HG03280 (cell line): ENCODE data around the gene FOXA3.

Source experiments
- ATAC-seq: cut with Tn5 transposase; IDR thresholded peaks from one replicate; pipeline ENCODE4 v1.9.1; 2021; ENCODE audit warnings: mild to moderate bottlenecking, moderate library complexity; ENCODE audit not compliant: unreplicated experiment

The FOXA3 gene

DNA sequence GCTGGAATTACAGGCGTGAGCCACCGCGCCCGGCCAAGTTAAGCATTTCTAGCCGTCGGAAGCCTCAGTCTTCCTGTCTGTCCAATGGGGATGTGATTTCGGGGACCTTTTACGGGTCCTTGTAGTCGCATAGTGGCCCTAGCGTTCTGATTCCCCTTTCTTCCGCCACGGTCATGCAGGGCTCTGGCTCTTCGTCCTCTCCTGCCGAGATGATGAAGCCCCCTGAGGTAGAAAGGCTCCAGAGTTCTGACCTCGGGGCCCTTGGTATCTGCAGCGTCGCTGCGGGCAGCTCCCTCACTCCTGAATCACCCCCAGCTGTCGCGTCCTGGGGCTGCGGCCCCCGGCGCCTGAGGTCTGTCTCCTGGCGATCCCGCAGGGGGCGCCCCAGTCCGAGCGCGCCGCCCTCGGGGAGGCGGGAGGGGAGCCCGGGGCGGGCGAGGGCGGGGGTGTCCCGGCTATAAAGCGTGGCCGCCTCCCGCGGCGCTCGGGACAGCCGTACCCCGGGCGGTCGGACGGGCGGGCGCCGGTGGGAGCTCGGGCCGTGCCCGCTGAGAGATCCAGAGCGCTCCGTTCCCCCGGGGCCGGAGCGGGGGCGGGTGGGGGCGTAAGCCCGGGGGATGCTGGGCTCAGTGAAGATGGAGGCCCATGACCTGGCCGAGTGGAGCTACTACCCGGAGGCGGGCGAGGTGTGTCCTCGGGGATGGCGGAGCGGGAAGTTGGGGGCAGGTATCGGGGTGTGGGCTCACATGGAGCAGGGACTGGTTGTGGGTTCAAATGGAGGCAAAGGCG lies at the start of gene FOXA3:
Gene FOXA3 (plus strand): TSS at position 487 of the 789 bp plus-strand sequence. CDS start 131 bp downstream, at position 618.
- peak; percentile 40 for ATAC-seq

DNA sequence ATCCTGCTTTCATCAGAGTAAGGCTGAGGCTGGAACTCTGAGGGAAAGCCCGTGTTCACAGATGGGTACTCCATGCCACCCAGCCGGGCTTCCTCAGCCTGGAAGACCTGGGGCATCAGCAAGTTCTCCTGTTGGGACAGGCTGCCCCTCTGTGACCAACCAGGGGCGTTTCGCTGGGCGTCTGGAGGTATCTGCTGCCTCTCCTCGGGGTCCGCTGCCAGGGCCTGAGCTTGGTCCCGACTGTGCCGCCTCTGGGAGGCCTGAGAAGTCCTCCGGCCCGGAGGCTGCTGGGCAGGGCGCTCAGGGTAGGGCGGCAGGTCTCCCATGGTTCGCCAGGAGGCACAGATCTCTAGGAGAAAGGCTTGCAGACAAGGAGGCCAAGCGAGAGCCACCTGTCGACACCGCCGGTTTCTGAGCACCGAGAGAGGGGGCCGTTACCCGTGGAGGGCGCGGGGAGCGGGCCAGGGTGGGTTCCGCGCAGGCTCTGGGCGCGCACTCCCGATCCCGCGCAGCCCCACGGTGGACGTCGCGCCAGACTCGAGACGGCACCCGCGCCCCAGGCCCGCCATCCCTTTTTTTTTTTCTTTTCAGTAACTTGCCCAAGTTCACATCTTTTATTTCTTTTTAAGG lies 49.2 kb upstream of the FOXA3 start, which contains the start of gene RSPH6A:
Gene RSPH6A (minus strand): TSS at position 458 of the 630 bp plus-strand sequence. CDS start 132 bp downstream, at position 326.
- no peak for ATAC-seq

DNA sequence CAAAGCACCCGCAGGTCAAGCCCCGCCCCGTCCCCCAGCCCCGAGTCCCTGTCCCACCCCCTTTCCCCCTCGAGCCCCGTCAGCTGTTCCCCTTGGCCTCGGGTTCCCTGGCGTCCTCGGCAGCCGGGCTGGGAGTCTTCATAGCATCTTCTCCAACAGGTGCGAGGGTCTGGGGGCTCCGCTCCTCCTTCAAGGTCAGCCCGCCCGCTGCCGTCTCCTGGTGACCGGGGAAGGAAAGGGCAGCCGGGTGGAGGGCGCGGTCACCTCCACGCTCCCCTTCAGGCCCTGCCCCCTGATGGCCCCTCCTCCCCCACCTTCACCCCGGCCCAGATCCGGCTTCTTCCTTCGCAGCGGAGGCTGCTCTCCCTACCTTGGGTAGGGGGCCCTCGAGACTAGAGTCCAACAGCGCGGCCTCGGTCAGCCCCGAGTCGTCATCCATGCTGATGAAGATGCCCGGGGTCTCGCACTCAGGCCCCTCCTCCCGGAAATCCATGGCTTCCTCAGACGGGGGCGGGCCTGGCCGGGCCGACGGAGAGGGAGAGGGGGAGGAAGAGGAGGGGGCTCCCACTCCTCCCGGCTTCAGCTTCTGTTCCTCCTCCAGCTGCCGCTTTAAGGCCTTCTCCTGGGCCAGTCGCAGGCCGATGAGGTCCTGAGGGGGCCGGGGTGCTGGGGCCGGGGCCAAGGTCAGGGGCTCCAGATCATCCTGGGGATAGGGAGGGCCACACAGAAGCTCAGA lies 48.5 kb upstream of the FOXA3 start:
- ATAC-seq: no peak

DNA sequence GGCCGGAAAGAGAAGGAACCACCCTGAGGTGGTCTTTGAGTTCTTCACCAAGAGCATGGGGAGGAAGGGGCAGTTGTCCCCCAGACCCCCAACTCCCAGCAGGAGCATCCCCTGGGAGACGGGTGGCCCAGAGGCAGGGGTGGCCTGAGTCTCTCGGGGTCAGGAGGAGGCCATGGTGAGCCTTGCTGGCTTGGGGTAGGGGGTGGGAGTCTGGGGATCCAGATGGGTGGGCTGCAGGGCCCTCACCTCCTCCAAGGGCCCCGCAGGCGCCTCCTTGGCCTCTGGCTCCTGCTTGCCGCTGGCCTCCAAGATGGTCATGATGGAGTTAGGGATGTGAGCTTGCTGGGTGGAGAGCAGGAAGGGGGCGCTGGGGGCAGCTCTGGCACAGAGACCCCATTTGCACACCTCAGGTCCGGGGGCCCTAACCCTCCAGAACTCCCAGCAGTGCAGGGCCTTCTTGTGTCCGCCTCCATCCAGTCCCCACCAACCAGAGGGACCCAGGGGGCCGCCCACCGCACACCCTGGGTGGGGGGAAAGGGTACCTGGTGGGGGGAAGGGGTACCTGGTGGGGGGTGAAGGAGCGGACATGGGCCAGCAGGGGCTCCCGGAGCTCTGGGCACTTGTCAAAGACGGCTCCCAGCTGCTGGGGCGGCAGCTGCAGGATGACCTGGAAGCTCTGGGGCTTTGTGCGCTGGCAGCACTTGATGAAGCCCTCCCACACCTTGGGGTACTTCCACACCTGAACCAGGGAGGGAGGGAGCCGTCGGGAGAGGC lies 47.7 kb upstream of the FOXA3 start:
- ATAC-seq: no peak

DNA sequence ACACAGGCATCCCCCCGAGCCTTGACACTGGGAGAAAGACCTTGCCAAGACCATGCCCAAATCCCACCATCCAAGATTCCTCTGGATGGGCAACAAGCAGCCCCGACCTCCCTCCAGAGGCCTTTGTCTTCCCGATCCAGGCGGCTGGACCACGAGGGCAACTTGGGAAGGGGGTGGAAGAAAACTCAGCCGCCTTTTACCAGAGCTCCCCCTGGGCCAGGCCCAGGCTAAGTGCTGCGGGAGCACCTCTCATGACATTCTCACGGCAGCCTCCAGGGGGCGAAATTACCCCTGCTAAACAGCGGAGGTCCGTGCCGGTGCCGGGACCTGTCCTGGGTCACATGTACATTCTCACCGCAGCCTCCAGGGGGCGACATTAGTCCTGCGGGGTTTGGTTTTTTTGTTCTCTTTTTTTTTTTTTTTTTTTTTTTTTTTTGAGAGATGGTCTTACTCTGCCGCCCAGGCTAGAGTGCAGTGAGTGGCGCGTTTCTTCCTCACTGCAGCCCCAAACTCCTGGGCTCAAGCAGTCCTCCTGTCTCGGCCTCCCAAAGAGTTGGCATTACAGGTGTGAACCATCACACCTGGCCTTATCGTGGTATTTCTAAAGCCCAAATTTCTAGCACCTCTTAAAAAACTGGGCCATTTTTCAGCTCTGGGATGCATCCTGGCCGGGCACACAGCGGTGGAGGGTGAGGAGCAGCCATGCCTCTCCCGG lies 47.0 kb upstream of the FOXA3 start:
- ATAC-seq: peak; percentile 87

DNA sequence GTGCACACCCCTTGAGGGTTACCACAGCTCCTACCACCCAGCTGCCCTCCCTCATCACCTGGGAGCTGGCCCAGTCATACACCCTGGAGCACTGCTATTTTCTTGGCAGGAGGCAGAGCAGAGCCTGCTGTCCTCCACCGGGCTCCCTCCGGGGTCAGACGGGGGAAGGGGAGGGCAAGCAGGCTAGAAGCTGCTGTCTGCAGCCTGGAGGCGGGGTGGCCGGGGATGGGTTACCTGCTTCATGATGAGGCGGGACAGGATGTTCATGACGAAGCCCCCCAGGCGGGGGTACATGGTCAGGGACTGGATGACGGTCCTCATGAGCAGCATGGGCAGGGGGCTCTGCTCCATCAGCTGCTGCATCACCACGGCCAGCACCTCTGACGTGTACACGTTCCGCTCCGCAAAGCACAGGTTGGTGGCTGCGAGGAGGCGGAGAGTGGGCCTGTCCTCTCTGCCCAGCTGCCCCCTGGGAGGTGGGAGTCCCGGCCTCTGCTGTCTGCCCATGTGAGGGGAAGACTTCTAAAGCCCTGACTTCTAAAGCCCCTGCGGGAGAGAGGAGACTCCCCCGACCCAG lies 46.3 kb upstream of the FOXA3 start:
- no peak for ATAC-seq

DNA sequence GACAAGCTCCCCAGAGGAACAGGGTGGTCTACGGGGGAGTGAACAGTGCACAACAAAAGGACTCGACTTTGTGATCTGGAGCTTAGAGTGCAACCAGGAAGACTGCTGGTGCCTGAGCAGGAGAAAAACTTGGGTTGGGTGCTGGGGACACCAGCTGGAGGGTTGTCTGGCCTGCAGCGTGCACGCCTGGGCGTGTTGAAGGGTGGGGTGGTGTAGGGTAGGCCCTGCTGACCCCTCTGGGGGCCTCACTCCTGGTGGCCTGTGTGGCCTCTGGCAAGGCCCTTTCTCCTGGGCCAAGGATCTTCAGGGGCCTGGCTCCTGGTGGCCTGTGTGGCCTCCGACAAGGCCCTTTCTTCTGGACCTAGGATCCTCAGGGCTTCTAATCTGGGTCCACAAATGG lies 44.4 kb upstream of the FOXA3 start:
- ATAC-seq: no peak

DNA sequence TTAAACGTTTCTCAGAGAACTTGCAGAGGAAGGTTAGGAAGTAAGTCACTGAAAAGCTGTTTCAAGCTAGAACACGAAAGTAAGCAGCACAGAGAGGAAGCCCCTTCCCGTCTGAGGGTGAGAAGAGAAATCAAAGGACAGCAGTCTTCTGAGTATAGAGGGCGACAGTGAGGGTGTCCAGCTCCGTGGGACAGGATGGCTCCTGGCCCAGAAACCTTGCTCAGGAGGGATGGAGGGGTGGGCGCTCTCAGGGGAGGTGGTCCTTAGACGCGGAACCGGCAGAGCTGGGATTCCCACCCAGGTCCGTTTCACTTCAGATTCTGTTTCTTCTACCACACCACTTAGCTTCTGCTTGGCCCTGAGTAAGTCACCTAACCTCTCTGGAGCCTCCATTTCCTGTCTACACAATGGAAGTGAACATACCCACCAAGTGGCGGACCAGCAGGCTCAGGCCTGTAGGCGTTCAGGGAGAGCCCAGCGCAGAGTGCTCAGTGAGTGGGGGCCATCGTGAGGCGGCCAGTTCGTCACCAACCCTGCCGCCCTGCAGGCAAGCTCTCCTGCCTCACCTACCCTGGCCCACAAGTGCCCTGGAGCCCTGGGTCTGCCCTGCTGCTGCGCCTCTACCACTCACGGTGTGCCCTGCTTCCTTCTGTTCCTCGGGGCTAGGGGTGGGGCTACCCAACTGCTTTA lies 43.6 kb upstream of the FOXA3 start:
- ATAC-seq: no peak

DNA sequence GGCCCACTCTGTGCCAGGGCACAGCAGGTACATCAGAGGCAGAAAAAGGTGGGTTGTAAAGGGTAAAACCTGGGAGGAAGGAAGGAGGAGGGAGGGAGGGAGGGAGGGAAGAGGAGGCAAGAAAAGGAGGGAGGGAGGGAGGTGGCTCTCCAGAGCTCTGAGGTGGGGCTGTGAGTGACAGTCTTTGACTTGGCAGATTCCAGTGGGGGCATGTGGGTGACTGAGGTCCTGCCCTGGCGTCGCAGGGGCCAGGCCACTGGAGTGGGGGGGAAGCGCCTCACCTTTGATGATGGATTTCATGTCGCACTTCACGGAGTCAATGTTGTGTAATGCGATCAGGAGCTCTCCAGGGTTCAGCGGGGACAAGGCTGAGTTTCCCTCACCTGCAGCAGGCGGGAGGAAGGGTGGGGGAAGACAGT lies 43.0 kb upstream of the FOXA3 start:
- ATAC-seq: no peak

DNA sequence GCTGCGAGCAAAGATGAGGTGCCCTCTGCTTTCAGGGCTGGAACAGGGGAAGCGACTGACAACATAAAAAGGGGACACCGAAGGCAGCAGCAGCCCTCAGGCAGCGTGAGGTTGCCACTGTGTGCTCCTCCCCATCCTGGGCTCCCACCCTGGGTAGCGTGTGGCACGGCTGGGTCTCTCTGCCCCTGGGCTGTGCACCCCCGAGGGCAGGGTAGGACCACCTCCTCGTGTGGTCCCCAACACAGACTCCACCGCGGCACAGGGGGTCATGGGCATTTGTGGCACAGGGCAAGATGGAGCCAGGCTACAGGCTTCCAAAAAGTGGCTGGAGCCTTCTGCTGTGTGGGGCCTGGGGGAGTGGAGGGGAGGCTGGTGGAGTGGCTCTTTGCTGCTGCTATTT lies 42.6 kb upstream of the FOXA3 start:
- ATAC-seq: no peak

DNA sequence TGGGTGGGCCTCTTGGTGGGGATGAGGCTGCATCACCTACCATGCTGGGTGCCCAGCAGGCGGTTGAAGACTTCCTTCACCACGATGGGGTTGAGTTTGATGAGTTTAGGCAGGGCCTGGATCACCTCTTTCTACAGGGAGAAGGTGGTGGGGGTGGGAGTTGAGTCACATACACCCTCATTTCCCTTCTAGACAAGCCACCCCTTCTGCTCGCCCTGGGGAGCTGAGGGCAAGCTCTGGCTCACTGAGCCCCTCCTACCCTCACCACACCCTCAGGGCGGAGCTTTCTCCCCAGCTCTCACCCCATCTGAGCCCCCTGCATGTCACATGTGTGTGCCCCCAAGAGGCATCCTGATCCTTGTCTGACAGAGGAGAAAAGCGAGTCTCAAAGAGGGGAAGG lies 41.4 kb upstream of the FOXA3 start:
- ATAC-seq: no peak

DNA sequence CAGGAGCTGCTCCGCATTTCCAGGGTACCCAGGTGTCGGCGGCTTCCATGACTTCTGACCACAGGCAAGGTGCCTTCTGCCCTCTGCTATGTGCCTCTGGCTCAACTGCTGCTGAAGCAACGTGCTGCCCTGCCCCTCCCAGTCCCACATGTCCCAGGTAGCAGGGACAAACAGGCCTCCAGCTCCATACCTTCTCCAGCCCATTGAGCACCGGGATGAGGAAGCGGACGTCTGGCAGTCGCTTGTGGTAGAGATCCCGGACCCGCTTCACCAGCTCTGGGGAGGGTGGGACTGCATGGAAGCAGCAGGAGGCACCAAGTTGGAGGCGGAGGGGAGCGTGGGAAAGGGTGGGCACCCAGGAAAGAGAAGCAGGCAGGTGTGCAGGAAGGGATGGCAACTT lies 40.9 kb upstream of the FOXA3 start:
- no peak for ATAC-seq

DNA sequence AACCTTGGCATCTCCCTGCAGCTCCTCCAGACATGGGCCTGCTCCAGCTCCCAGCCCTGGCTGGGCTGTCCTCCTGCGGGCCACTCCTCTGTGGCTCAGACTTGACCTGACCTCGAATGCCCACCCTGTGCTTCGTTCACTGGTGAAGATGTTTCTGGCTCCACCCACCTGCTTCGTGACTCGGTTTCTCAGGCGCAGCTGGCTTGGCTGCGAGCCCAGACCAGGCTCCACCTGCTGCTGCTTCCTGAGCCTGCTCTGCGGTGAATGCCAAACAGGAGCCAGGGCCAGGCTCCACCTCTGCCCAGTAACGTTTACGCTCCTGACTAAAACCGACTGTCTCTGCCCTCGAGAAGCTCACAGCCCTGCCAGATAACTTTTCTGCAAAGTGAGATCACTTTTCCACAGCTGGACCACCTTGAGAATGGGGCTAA lies 40.1 kb upstream of the FOXA3 start:
- no peak for ATAC-seq

DNA sequence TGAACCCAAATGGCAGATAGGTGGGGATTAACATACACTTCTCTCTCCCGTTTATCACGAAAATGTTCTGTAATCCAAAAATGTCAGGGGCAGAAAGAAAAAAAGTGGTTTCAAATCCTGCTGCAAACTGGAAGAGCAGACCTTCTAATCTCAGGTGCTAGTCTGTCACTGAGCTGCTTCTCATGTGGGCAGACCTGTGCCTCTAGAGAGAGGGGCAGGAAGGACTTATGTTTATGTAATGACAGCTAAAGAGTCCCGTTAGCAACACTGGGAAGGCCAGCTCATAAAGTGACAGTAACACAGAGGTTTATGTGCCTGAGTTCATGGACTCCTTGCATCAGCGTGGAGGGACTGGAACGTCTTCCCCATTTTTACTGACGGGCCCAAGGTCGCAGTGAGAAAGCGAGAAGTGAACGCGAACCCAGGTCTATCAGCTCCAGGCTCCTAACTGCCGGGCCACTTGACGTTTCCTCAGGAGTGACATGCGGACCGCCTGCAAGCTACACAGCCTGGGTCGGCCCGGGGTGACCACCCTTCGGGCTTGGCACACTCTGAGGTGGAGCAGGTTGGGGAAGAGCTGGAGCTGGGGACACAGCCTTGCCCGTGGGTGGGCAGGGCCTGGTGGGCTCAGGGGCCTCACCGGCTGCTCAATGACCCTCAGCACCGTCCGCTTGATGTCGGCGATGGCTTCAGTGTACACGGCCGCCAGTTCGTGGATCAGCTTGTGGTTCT lies 39.4 kb upstream of the FOXA3 start:
- no peak for ATAC-seq

DNA sequence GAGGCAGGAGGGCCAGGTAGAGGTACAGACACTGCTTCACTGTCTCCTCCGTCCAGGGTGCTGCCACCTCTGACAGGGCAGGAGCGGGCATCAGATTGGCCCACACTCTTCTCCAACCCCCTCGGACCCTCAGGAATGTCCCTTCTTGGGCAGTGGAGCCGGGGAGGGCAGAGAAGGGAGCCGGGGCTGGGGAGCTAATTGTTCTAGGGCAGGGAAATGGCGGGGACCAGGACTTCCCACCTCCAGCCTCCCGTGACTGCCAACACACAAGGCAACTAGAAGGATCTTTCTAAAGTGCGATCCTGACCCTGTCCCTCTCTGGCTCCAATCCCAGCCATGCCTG lies 38.9 kb upstream of the FOXA3 start:
- ATAC-seq: no peak

DNA sequence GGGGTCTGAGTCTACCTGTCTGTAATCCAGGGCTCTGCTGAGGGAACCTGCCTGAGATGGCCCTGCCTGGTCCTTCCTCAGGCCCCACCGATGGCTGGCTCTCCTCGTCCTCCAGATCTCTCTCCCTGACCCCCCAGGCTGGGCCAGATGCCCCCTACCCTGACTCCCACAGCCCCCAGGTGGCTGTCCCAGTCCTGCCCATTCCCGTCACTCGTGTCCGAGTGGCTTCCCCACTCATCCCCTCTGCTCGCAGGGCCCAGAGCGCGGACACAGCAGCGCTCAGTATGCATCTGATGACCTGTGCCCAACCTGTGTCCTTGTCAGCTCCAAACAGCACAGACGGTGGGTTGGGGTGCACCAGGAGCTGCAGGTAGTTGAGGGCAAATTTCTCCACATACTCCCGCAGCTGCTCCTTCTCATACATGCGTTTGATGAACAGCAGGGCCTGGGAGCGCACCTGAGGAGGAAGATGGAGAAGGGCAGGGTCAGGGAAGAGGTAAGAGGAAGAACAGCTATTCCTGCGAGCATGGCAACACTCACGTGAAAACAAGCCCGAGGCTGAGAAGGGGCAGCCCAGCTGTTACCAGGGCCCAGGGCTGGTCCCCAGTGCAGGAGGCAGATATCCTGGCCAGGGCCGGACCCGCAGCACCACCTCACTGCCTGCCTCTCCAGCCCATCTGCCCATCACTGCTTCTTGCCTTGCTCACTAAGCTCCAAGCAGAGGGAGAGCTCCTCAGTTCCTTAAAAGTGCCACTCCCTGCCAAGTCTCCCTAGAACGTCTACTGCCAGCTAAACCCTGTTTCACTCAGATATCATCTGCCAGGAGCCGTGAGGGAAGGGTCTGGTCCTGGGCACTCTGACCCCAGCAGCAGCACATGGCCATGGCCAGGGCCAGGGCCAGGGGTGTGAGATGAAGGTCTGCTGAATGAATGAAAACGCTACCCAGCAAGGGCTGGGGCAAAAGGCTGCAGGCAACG lies 37.9 kb upstream of the FOXA3 start:
- ATAC-seq: no peak

DNA sequence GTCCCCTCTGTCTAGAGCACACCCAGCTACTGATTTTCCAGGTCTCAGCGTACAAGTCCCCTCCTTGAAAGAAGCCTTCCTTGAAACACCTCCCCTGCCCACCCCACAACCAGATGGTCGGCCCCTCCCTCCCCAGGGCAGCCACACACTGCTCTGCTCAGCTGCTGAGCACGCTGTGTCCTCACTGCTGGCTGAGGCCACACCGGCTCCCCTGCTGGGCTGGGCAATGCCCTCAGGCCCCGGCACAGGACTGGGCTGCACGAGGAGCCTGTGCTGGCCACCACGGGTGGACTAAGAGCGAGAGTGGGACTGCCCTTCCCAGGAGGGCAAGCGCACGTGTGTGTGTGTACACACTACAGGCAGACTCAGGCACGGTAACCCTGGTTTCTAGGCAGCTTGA lies 37.2 kb upstream of the FOXA3 start:
- no peak for ATAC-seq
